NCI-H2196 (cell line): Measurements from ENCODE around the gene THBS4.
"Not testable (repeated sequence)": the region's sequence is repeated elsewhere in the genome, so short reads cannot be mapped to it uniquely, and the experiment has no call there.

Experiments
- DNase-seq: peaks from one replicate; lab custom pipeline; 2025; ENCODE audit not compliant: unreplicated experiment; lab: John Stamatoyannopoulos, UW

Gene THBS4

GRCh38 chr5:80076131-80077050 lies 41.2 kb downstream of the THBS4 start:
- no peak for DNase-seq

GRCh38 chr5:80077051-80077714 lies 42.0 kb downstream of the THBS4 start:
- no peak for DNase-seq

- DNase-seq: no peak
Observed at GRCh38 chr5:80078921-80079320, 43.8 kb downstream of the THBS4 start.

- no peak for DNase-seq
Observed at GRCh38 chr5:80082281-80082680, 47.1 kb downstream of the THBS4 start.

GRCh38 chr5:80082731-80083100 lies 47.6 kb downstream of the THBS4 start:
- DNase-seq: peak; percentile 63

GRCh38 chr5:80083101-80083890 lies 48.1 kb downstream of the THBS4 start:
- peak; percentile 20 for DNase-seq

- DNase-seq: no peak
Observed at GRCh38 chr5:80090884-80091166, 55.7 kb downstream of the THBS4 start.

- DNase-seq: peak; percentile 14
Observed at GRCh38 chr5:80091792-80092192, 56.6 kb downstream of the THBS4 start.

- DNase-seq: no peak
Observed at GRCh38 chr5:80092486-80093107, 57.4 kb downstream of the THBS4 start.

GRCh38 chr5:80093796-80094195 lies 58.6 kb downstream of the THBS4 start:
- no peak for DNase-seq

- DNase-seq: no peak
Observed at GRCh38 chr5:80094236-80094738, 59.1 kb downstream of the THBS4 start.

GRCh38 chr5:80097451-80097850 lies 62.3 kb downstream of the THBS4 start:
- DNase-seq: no peak

GRCh38 chr5:80101993-80102392 lies 66.8 kb downstream of the THBS4 start:
- no peak for DNase-seq

GRCh38 chr5:80103371-80103770 lies 68.2 kb downstream of the THBS4 start:
- DNase-seq: no peak

GRCh38 chr5:80105698-80106439 lies 70.7 kb downstream of the THBS4 start:
- DNase-seq: no peak

- no peak for DNase-seq
Observed at GRCh38 chr5:80106916-80107315, 71.8 kb downstream of the THBS4 start.

GRCh38 chr5:80109646-80110478 lies 74.7 kb downstream of the THBS4 start:
- no peak for DNase-seq

GRCh38 chr5:80111376-80111990 lies 76.3 kb downstream of the THBS4 start:
- DNase-seq: not testable (repeated sequence)

- DNase-seq: no peak
Observed at GRCh38 chr5:80114860-80115259, 79.7 kb downstream of the THBS4 start.
